Lung (tissue), 12 donors: ENCODE results near the gene HECTD4. TPM values are rescaled to one million over a fixed set of nuclear protein-coding genes. Genes with fewer than 3 reads are reported as not detected.
"Not testable (repeated sequence)": the region's sequence is repeated elsewhere in the genome, so short reads cannot be mapped to it uniquely, and the experiment has no call there.

Experiments used
- ATAC-seq: fragments of 200-7000 bp; cut with Tn5 transposase; one replicate; pipeline ENCODE4 v1.9.1; 2020; ENCODE audit warnings: moderate number of reproducible peaks; ENCODE audit not compliant: insufficient read depth, low FRiP score
- DNase-seq, 3 donors: peaks; one replicate each; pipeline ENCODE4 v3.0.0-alpha.2; 2013 to 2017
- H3K27ac ChIP-seq, 2 donors: one replicate each; pipeline ENCODE4 v1.5.1; 2013; ENCODE audit warnings: mild to moderate bottlenecking in 2 of 2, moderate library complexity in 2 of 2, control low read depth in 1 of 2, inconsistent platforms in 1 of 2, low read depth in 1 of 2, low read length in 1 of 2
- H3K27me3 ChIP-seq, 3 donors: one replicate each; pipeline ENCODE4 v1.5.1; 2013; ENCODE audit warnings: low read length in 2 of 3; ENCODE audit not compliant: control insufficient read depth in 3 of 3, insufficient read depth in 3 of 3
- H3K36me3 ChIP-seq, 4 donors: one replicate each; pipeline ENCODE4 v1.5.1; 2013; ENCODE audit warnings: low read length in 4 of 4, mild to moderate bottlenecking in 1 of 4, moderate library complexity in 1 of 4; ENCODE audit not compliant: control insufficient read depth in 4 of 4, insufficient read depth in 4 of 4
- H3K4me1 ChIP-seq, 5 donors: one replicate each; pipeline ENCODE4 v1.5.1; 2013; ENCODE audit warnings: low read length in 5 of 5, mild to moderate bottlenecking in 2 of 5, moderate library complexity in 1 of 5; ENCODE audit not compliant: control insufficient read depth in 5 of 5, insufficient read depth in 5 of 5
- H3K4me3 ChIP-seq: one replicate; pipeline ENCODE4 v1.5.1; 2013; ENCODE audit warnings: mild to moderate bottlenecking, control low read depth, moderate library complexity
- H3K9ac ChIP-seq, 2 donors: one replicate each; pipeline ENCODE4 v1.5.1; 2013; ENCODE audit warnings: low read length in 2 of 2, control low read depth in 1 of 2; ENCODE audit not compliant: insufficient read depth in 1 of 2
- H3K9me3 ChIP-seq, 4 donors: one replicate each; pipeline ENCODE4 v1.5.1; 2013; ENCODE audit warnings: low read length in 3 of 4, mild to moderate bottlenecking in 1 of 4, moderate library complexity in 1 of 4; ENCODE audit not compliant: control insufficient read depth in 4 of 4, insufficient read depth in 3 of 4
- CTCF ChIP-seq: IDR thresholded peaks from 2 replicates; pipeline ENCODE4 v1.5.1; 2012; ENCODE audit warnings: mild to moderate bottlenecking; ENCODE audit errors: control extremely low read depth, extremely low read depth
- whole genome bisulfite sequencing, 2 donors: extraction: QIAGEN DNeasy Blood & Tissue Kit; methylation state at CpG; one replicate each; pipeline ENCODE4 v1.1.7; 2013; 5-methylcytosine and 5-hydroxymethylcytosine counted together
- polyA plus RNA-seq, 2 donors: library from polyadenylated mRNA; stranded (reverse); fragments of 200-250 nt; gene quantifications; one replicate each; pipeline ENCODE4 v1.2.1, GENCODE V29; 2013
- total RNA-seq, 2 donors: library from RNA; depleted of rRNA in 1 of 2; stranded (reverse); fragments of >200 nt in 1 of 2; gene quantifications; one replicate each; pipeline ENCODE4 v1.2.1, GENCODE V29; 2014 to 2021
- donor health status: control.
- donor health status: control.
- donor health status: Bipolar disorder and iron deficiency.
- donor health status: healthy.
- donor health status: DM: yes; HTN: yes; CAD: no.

The HECTD4 gene
- total and polyA plus RNA-seq, 4 donors, result 4.5 to 96.5 (median 35.7) TPM

- ATAC-seq (no peak), DNase-seq (no peak)
- Histone ChIP-seq H3K4me1 (peaks cover 0 to 9% (median 3%) of the 10 kb centered on the region in 5 donors), H3K36me3 (no peaks in the 10 kb centered on the region), H3K9me3 (no peaks in the 10 kb centered on the region), H3K4me3 (no peak overlapping the region), H3K27me3 (no peaks in the 10 kb centered on the region), H3K27ac (no peak overlapping the region), H3K9ac (no peak overlapping the region)
- 94 to 95% methylated on average over 1 of the region's 1 CpG for WGBS, 2 donors
- no peak for TF ChIP-seq CTCF
Measured at GRCh38 chr12:112352921-112353320, 29.3 kb downstream of the HECTD4 start.

- Histone ChIP-seq H3K4me1 (peaks cover 5 to 11% (median 10%) of the 10 kb centered on the region in 5 donors), H3K4me3 (no peak overlapping the region), H3K9me3 (no peaks in the 10 kb centered on the region), H3K36me3 (no peaks in the 10 kb centered on the region), H3K9ac (no peak overlapping the region), H3K27ac (no peak overlapping the region), H3K27me3 (no peaks in the 10 kb centered on the region)
- TF ChIP-seq CTCF, result no peak
- ATAC-seq (no peak), DNase-seq (no peak)
- WGBS, 2 donors, result 48 to 75% methylated on average over 3 of the region's 3 CpGs
Measured at GRCh38 chr12:112350593-112351592, 31.3 kb downstream of the HECTD4 start.

GRCh38 chr12:112349431-112349830, 32.8 kb downstream of the HECTD4 start:
- ATAC-seq (no peak), DNase-seq (peak in 2 of 3 donors; percentile 34 to 47)
- H3K4me3 ChIP-seq, result no peak overlapping the region
- WGBS, 2 donors, result 60 to 73% methylated on average over 2 of the region's 2 CpGs
- no peak for TF ChIP-seq CTCF
- peaks cover 5 to 10% (median 8%) of the 10 kb centered on the region in 5 donors for H3K4me1 ChIP-seq
- no peaks in the 10 kb centered on the region for H3K27me3 ChIP-seq
- H3K27ac ChIP-seq, result no peak overlapping the region
- H3K9me3 ChIP-seq, result no peaks in the 10 kb centered on the region
- no peaks in the 10 kb centered on the region for H3K36me3 ChIP-seq
- H3K9ac ChIP-seq, result no peak overlapping the region

GRCh38 chr12:112348926-112349325, 33.3 kb downstream of the HECTD4 start:
- H3K27ac ChIP-seq, H3K4me3 ChIP-seq, H3K27me3 ChIP-seq, H3K9me3 ChIP-seq, H3K4me1 ChIP-seq, H3K36me3 ChIP-seq, H3K9ac ChIP-seq, DNase-seq, ATAC-seq: not testable (repeated sequence)
- 97% methylated on average over 6 of the region's 6 CpGs for WGBS, 2 donors
